Tibial nerve (tissue), 4 donors: ENCODE data around the gene CTAGE8. TPM values are rescaled to one million over a fixed set of nuclear protein-coding genes. Genes with fewer than 3 reads are reported as not detected.
"Not testable (repeated sequence)": the region's sequence is repeated elsewhere in the genome, so short reads cannot be mapped to it uniquely, and the experiment has no call there.

Experiments used
- DNase-seq, 2 donors: peaks; one replicate each; pipeline ENCODE4 v3.0.0-alpha.2; 2019; ENCODE audit warnings: low spot score in 2 of 2
- H3K27ac ChIP-seq, 4 donors: fragments of 200-600 bp; sonication (generic) in 3 of 4; one replicate each; pipeline ENCODE4 v1.5.1; 2017 to 2019; ENCODE audit warnings: mild to moderate bottlenecking in 1 of 4
- H3K27me3 ChIP-seq, 2 donors: fragments of 200-600 bp; sonication (generic) in 1 of 2; one replicate each; pipeline versions ENCODE4 v1.5.1 to v1.6.0; 2017 to 2019
- H3K36me3 ChIP-seq, 3 donors: fragments of 200-600 bp; sonication (generic); one replicate each; pipeline ENCODE4 v1.5.1; 2018 to 2019
- H3K4me1 ChIP-seq, 4 donors: fragments of 200-600 bp; sonication (generic) in 3 of 4; one replicate each; pipeline ENCODE4 v1.5.1; 2017 to 2019
- H3K4me3 ChIP-seq, 4 donors: fragments of 200-600 bp; sonication (generic) in 3 of 4; one replicate each; pipeline ENCODE4 v1.5.1; 2017 to 2019; ENCODE audit warnings: mild to moderate bottlenecking in 1 of 4, moderate library complexity in 1 of 4
- H3K9me3 ChIP-seq, 4 donors: fragments of 200-600 bp; sonication (generic) in 3 of 4; one replicate each; pipeline ENCODE4 v1.5.1; 2017 to 2019
- WGBS, 2 donors: methylation state at CpG; one replicate each; pipeline ENCODE4 v1.1.5; 2018; 5-methylcytosine and 5-hydroxymethylcytosine counted together
- total RNA-seq, 4 donors: library from RNA; depleted of rRNA; stranded (reverse); fragments of >200 nt; gene quantifications; one replicate each; pipeline ENCODE4 v1.1.0, GENCODE V29; 2016

Gene CTAGE8
- total RNA-seq, 4 donors from 2014 or later, result 0.60 to 1.8 (median 1.5) TPM; not detected in 1

DNA sequence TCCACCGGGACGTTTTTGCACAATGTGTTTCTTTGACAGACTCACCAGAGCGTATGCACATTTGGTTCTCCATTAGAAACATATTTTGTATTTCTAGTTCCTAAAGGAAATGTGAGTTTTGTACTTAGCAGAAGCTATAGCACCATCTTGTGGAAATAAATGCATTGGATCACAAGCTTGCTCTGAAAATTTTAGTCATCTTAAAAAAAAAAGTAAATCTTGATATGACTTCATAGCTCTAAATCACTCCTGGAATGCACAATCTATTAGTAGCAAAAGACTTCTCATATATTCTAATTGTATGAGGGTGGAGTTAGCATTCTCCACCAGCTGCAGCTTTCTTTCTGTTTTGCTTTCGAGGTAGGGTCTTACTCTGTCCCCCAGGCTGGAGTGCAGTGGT is 49.9 kb downstream of the CTAGE8 start:
- not testable (repeated sequence) for H3K4me1 ChIP-seq, H3K36me3 ChIP-seq, H3K4me3 ChIP-seq, H3K27ac ChIP-seq, DNase-seq, H3K27me3 ChIP-seq, H3K9me3 ChIP-seq
- no CpG with 5 or more reads among the region's 4 CpGs for WGBS, 2 donors

DNA sequence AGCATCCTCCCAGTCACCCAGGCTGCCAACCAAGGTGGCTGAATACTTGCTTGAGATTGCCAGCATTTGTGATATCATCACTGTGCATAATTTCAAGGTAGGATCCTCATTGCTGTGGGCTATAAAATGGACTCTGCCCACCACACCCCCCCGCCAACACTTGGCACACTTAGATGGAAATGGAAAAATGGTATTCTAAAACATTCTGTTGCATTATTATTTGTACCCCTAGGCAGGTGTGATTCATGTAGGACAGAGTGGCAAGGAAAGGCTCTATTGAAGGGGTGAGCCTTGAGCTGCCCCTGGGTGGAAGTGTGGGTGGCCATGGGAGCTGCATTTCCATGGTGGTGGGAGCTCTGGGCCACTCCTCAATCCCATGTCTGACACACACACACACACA is 50.5 kb downstream of the CTAGE8 start:
- DNase-seq, H3K9me3 ChIP-seq, H3K4me3 ChIP-seq, H3K27ac ChIP-seq, H3K36me3 ChIP-seq, H3K27me3 ChIP-seq, H3K4me1 ChIP-seq: not testable (repeated sequence)
- 100% methylated on average over 1 of the region's 1 CpG for WGBS, 2 donors

DNA sequence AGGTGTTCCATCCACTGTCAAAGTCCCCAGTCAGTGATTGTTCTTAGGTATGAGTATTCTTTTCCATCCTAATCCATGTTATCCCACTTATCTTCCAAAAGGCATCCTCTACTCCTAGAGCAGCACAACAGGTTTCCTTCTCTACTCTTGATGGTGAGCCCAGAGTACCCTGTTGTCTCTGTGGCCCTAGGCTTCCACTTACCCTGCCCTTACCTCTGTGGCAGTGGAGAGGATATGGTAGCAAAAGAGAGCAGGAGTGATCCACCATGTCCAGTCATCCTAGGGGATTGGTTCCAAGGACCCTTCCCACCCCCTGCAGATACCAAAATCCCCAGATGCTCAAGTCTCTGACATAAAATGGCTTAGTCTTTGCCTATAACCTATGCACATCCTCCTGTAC is 51.9 kb downstream of the CTAGE8 start:
- not testable (repeated sequence) for H3K36me3 ChIP-seq, DNase-seq, H3K4me3 ChIP-seq, H3K9me3 ChIP-seq, H3K27ac ChIP-seq, H3K27me3 ChIP-seq, H3K4me1 ChIP-seq

Other genes starting within 250 kb of the CTAGE8 start
- gene OR2A5, start 220.3 kb downstream of the CTAGE8 start, total RNA-seq, result not detected
- gene OR2A25, start 199.5 kb downstream of the CTAGE8 start, total RNA-seq, result not detected
- not detected for gene OR2A12, start 183.0 kb downstream of the CTAGE8 start, total RNA-seq
- not detected for gene OR2A2, start 159.7 kb downstream of the CTAGE8 start, total RNA-seq
- not detected for gene OR2A14, start 146.1 kb downstream of the CTAGE8 start, total RNA-seq
- 1 to 10 TPM in 2 of 4 donors, not detected in 2; 2.5 to 3.1 TPM for gene CTAGE4, start 85.8 kb downstream of the CTAGE8 start, total RNA-seq
- 1 to 10 TPM in 3 of 4 donors, under 1 TPM in 1; 0.59 to 4.4 (median 1.9) TPM for gene ARHGEF35, start 73.5 kb downstream of the CTAGE8 start, total RNA-seq
- not detected for gene OR2A42, start 29.7 kb downstream of the CTAGE8 start, total RNA-seq
- gene OR2A7, start 4.5 kb downstream of the CTAGE8 start, total RNA-seq, result 1 to 10 TPM; 1.1 to 3.8 (median 2.2) TPM
- under 1 TPM in 2 of 4 donors, not detected in 2; 0.60 to 0.84 TPM for gene OR2A1, start 43.1 kb upstream of the CTAGE8 start, total RNA-seq
- 10 to 100 TPM in 2 of 4 donors, 1 to 10 TPM in 2; 5.9 to 13.2 (median 10.4) TPM for gene ARHGEF5, start 86.1 kb upstream of the CTAGE8 start, total RNA-seq
- not detected for gene NOBOX, start 134.4 kb upstream of the CTAGE8 start, total RNA-seq